AG09319 (cell line): ENCODE results near the gene EXOC6B.
A peak's percentile ranks its signal among the peaks of the same experiment; 100 is the strongest.

Experiments used
- DNase-seq: peaks from one replicate; pipeline ENCODE4 v3.0.0-alpha.2; 2010; ENCODE audit warnings: low read depth; ENCODE audit errors: extremely low read depth
- CTCF ChIP-seq: IDR thresholded peaks from 2 replicates; pipeline ENCODE4 v1.5.1; 2011; ENCODE audit warnings: low read depth, mild to moderate bottlenecking, inconsistent platforms, low read length, moderate library complexity

The EXOC6B gene

GRCh38 chr2:72581560-72582181 lies 244.2 kb downstream of the EXOC6B start:
- DNase-seq: no peak
- no peak for TF ChIP-seq CTCF

GRCh38 chr2:72579591-72580180 lies 246.1 kb downstream of the EXOC6B start:
- TF ChIP-seq CTCF: peak; percentile 56
- peak; percentile 16 for DNase-seq

GRCh38 chr2:72576861-72577260 lies 249.0 kb downstream of the EXOC6B start:
- TF ChIP-seq CTCF: no peak
- DNase-seq: no peak

GRCh38 chr2:72576459-72576858 lies 249.4 kb downstream of the EXOC6B start:
- no peak for DNase-seq

GRCh38 chr2:72574886-72575285 lies 250.9 kb downstream of the EXOC6B start:
- no peak for DNase-seq
- no peak for TF ChIP-seq CTCF

More at GRCh38 chr2:72576459-72576858, 249.4 kb downstream of the EXOC6B start:
- no peak for TF ChIP-seq CTCF

- no peak for DNase-seq
- TF ChIP-seq CTCF: no peak
These were observed 252.6 kb downstream of the EXOC6B start for GRCh38 chr2:72573232-72573631.

GRCh38 chr2:72572501-72572900 lies 253.3 kb downstream of the EXOC6B start:
- DNase-seq: no peak
- no peak for TF ChIP-seq CTCF
